ENCODE results near the gene ARFGAP2.

The ARFGAP2 gene

GRCh38 chr11:47187723-47188122, 11.0 kb upstream of the ARFGAP2 start:
- DNase-seq (ENCODE audit: low read depth in 2 of 2): no peak

DNA sequence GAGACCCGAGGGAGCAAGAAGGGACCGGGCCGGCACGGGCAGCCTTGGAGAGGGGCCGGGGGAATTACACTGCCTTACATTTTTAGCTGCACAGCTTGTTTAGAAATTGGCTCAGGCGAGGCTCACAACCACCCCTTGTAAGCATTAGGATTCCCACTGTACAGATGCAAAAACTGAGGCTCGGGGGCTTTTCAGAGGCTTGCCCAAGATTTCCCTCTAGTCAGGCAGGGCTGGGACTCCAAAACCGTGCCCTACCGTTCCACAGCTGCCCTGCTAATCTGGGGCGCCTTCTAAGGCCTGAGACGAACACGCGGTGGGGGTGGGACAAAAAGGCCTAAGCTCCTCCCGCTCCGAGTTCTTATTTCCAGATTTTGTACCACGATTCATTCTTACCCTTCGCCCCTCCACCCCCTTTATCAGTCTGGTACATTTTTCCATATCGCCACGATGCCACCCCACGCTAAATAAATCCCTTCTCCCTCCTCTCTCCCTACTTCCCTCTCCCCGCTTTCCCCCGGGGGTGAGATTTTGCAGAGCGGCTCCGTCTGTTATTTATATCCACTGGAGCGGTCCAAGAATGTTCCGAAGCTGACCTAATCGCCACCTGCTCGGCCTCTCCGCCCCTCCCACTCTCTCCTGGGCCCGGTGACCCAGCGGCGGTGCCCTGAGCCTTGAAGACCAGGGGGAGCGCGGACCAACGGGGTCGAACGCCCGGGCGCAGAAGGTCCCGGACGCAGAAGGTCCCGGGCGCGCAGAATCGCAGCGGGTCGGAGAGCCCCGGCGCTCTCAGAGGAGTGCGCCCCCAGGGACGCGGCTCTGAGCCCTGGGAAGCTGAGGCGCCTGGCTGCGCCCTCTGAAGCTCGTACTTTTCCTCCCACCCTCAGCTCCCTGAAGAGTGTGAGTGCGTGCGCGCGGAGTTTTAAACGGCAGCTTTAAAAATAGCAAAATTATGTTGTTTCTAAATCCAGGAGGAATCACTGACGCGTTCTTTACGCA, 10.3 kb upstream of the ARFGAP2 start:
- no peak for DNase-seq (ENCODE audit: low read depth in 2 of 2)

DNA sequence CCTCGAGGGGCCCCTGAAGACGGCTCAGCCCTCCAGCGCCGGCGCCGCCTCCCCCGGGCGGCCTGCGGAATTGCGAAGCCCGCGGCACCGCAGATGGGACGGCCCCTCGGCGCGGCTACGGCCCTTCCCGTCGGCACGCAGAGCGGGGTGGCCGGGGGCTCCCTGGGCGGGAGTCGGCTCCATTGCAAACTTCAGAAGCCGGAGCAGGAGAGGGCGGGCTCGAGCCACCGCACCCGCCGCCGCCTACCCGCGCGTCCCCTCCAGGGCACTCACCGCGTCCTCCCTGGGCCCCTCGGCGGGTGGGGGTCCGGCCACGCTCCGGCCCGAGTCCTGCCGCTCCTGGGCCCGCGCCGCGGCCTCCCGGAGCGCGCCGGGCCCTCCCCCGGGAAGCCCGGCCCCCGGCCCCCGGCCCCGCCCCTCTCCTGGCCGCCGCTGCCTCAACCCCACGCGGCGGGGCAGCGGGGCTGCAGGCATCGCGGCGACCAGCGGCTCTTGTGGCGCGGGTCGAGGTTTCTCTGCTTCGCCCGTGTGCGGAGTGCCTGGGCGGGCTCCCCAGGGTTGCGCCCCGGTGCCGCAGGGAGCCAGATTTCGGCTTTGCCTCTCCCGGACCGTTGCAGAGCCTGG, 9.5 kb upstream of the ARFGAP2 start, which contains the start of gene PACSIN3:
PACSIN3 (minus strand) TSS at position 359 of the 624 bp plus-strand sequence. CDS start 3,707 bp downstream, outside the sequence.
- DNase-seq (ENCODE audit: low read depth in 2 of 2): no peak

GRCh38 chr11:47185305-47186075, 8.8 kb upstream of the ARFGAP2 start:
- no peak for DNase-seq (ENCODE audit: low read depth in 2 of 2)

DNA sequence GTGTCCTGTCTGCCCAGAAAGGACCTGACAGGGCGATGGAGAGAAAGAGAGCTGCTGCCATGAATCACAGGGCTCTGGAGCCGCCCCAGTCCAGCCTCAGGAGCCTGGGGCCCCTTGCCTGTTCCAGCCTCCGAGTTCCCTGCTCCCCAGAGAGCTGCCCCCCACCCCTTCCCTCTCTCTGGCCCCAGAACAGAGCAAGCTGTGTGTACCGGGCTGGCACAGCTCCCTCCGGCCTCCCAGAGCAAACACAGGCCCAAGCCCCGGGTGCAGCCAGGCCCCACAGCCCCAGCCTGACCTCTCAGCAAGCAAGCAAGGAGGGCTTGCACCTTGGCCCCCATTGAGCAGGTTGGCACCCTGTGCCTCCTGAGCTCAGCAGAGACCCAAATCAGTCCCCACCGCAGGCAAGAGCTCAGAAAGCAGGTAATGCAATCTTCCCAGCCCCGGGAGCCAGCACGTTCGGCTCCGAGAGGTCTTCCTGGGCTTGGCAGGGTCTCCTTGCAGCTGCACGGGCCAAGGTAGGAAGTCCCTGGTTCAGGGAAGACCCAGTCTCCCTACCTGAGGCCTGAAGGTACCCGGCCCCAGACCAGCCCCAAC, 8.1 kb upstream of the ARFGAP2 start:
- DNase-seq (ENCODE audit: low read depth in 2 of 2): no peak

DNA sequence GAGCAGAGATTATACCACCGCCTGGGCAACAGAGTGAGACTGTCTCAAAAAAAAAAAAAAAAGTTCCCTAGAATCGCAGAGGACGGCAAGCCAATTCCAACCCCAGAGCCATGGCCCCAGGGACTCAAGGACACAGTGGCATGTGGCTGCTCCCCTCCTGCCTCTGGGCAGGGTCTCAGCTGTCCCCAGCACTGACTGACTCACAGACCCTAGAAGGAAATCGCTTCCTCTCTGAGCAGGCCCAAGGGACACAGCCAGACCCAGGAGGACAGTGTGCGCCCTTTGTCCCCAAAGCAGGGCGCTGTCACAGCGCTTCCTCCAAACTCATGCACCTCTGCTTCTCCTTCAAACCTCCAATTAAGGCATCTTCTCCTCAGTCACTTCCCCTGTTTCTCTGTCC, 7.3 kb upstream of the ARFGAP2 start:
- DNase-seq (ENCODE audit: low read depth in 2 of 2): no peak

- DNase-seq (ENCODE audit: low read depth in 2 of 2): no peak
Observed at GRCh38 chr11:47183031-47183856, 6.6 kb upstream of the ARFGAP2 start.

GRCh38 chr11:47182380-47182779, 5.7 kb upstream of the ARFGAP2 start:
- no peak for DNase-seq (ENCODE audit: low read depth in 2 of 2)

DNA sequence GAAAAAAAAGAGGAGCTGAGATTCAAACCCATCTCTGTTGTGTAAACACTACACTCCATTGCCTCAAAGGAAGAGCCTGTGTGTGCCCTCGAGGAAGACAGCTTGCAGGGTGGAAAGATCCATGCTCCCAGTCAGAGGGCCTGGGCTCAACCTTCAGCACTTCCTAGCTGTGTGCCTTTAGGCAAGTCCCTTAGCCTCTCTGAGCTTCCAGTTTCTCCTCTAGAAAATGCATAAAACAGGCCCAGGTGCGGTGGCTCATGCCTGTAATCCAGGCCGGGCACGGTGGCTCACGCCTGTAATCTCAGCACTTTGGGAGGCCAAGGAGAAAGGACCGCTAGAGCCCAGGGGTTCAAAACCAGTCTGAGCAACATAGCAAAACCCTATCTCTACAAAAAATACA, 4.6 kb upstream of the ARFGAP2 start:
- DNase-seq (ENCODE audit: low read depth in 2 of 2): no peak

DNA sequence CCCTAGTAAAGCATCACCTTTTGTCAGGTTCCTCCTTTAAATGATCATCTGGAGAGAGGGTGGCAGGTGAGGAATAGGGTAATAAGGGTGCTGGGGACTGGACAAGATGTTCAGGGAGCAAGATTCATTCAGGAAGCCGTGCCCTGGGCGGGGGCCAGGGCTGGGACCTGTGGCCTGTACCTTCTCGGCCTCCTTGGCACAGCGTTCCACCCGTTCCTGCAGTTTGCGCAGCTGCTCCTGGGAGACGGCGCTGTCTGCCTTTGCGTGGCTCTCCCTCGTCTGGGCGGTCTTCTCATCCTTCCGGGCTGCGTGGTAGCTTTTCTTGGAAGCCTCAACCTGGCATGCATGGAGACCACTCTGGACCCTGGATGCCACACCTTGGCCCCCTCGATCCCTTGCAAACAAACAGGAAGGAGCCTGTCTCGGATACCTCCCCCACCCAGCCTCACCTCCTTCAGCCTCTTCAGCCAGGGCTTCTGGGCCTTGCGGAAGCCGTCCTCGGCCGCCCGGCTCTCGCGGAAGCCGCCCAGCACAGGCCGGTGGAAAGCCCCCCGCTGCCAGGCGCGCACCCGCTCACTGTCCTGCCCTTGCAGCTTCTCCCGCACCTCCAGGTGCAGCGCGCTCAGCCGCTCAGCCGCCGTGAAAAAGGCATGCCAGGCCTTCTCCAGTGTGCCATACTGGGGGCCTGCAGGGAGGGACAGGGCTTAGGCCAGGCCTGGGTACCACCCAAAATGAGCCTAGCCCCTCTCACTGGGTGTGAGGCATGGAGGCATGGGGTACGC, 3.5 kb upstream of the ARFGAP2 start:
- DNase-seq (ENCODE audit: low read depth in 2 of 2): no peak

GRCh38 chr11:47179655-47179991, 2.9 kb upstream of the ARFGAP2 start:
- DNase-seq (ENCODE audit: low read depth in 2 of 2): no peak

DNA sequence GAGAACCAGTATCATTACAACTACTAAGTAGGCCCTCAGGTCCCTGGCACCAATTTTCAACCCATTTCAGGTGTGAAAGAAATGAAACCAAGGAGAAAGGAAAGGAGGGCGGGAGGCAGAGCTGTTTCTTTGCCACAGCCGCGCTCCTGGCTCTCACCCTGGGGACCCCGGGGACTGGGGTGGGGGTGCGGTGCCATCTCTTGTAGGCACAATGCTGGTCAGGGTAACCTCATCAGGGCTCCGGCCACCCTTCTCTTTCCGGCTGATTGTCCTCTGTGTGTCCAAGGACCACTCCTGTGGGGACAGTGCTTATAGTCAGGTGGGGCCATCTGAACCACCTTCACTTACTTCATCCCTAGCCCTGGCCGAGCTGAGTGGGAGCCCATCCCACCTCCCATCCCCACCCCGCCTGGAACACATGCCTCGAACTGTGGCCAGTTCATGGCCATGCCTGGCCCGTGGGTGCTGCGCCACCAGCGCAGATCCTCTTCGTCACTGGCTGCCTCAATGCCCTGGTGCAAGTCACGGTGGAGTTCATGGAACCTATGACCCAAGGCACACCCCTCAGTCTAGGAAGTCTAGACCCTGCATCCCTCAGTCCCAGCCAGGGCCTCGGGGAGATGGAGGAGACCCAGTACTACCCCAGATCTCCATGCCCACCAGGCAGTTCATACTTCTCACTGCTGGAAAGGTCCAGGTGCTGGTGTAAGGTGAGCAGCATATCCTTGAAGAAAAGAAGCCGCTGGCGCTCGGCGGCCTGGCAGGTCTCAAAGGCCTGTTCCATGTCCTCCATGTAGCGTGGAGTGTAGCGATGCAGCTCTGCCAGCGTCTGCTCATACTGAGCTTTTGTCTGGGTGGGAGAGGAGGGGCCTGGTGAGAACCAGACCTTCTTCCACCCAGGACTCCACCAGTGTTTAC, 2.3 kb upstream of the ARFGAP2 start:
- DNase-seq (ENCODE audit: low read depth in 2 of 2): no peak

GRCh38 chr11:47178316-47178715, 1.6 kb upstream of the ARFGAP2 start:
- DNase-seq (ENCODE audit: low read depth in 2 of 2): no peak

DNA sequence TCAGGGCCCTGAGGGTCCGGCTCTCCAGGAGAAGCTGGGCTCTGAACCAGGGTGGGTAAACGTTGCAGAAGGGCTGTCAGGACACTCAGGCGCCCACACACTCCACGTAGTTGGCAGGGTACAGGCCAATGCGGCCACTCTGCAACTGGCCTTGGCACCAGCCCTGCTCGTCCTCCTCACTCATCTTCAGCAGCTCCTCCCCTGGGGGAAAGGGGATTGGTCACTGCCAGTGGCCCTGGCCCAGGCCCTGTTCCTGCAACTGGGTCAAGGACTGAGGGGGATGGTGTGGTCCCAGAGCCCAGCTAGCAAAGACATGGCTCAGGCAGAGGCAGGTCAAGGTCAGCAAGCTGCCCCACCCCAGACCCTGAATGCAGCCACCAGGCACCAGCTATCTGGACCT, 1.2 kb upstream of the ARFGAP2 start:
- DNase-seq (ENCODE audit: low read depth in 2 of 2): no peak

DNA sequence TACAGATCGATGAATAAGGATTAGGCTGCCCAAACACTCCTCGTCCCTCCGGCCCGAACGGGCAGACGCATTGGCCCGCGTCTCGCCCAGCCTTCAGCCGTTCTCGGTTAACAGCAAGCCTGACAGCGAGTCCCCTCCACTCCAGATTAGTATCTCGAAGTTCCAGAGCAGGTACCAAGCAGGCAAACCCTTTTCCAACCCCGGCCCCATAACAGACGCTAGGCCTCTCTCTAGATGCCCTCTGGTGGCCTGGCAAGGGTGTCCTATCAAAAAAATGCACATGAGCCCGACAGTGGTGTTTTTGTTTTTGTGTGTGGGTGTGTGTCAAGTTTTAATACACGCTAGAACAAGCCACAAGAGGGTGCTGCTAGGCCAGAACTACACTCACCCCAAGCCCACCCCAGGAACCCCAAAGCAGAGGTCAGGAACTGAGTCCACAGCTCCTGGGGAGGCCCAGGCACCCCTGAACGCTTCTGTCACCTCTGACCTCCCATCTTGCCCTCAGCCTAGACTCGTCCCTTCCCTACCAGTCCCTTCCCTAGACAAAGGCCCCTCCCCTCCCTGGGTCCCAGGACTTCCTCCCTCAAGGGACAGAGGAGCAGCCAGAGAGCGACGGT, 658 bp upstream of the ARFGAP2 start:
- DNase-seq (ENCODE audit: low read depth in 2 of 2): peak; percentile 45 to 61

- DNase-seq (ENCODE audit: low read depth in 2 of 2): no peak
Observed at GRCh38 chr11:47175746-47176327, 842 bp downstream of the ARFGAP2 start.

DNA sequence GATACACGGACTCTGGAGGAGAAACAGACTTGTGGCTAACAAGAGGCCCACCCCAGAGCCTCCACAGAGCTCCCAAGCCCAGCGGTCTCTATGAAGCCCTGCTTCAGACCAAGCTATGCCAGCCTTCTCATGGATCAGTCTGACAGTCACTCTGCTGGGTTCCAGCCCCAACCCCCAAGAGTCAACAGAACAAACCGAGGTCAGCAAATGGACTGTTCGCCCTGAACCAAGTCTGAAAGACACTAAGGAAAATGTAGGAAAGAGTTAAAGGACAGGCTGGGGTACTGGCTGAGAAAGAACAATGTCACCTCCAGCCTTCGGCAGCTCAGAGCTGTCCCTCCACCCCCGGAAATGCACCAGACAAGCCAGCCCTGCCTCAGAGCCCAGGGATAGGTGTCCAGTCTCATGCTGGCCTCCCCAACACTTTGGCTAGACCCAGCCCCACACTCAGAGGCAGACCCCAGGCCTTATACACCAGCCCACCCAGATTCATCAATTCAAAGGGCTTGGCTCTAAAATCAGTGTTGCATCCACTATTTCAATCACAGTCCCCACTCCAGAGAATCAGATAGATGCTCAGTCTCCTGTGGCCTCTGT, 3.8 kb downstream of the ARFGAP2 start:
- DNase-seq (ENCODE audit: low read depth in 2 of 2): no peak

GRCh38 chr11:47171856-47172255, 4.8 kb downstream of the ARFGAP2 start:
- no peak for DNase-seq (ENCODE audit: low read depth in 2 of 2)

Data from stimulated activated CD4-positive, alpha-beta T cell treated with anti-CD3 and anti-CD28 coated beads, Interleukin-1b, Interleukin-23, amount 100 ng/mL, for 1 hour (primary cell).